CD4-positive, alpha-beta T cell treated with Interleukin-6 at 100 ng/mL for 8 hours (primary cell): ENCODE results near the gene NFASC.

Source experiments
- DNase-seq: peaks from one replicate; pipeline ENCODE4 v3.0.0-alpha.2; 2020; ENCODE audit warnings: mixed read lengths, low spot score

Gene NFASC

DNA sequence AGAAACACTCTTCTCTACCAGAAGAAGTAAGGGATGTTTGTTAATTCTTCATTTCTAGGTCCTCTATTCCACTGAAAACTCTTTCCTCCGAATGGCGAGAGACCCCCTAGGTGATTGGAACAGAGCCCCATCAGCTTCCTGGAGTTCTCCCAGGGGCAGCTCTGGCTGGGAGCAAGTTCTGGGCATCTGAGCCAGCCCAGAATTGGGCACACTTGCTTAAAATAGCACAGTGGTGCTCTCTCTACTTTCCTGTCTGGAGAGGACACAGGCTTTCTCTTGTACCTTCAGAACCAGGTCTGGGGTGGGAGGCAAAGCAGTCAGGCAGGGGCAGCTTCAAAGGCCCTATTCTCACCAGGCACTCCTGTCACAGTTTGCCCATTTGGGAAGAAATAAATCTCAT is 89.2 kb downstream of the NFASC start:
- no peak for DNase-seq

DNA sequence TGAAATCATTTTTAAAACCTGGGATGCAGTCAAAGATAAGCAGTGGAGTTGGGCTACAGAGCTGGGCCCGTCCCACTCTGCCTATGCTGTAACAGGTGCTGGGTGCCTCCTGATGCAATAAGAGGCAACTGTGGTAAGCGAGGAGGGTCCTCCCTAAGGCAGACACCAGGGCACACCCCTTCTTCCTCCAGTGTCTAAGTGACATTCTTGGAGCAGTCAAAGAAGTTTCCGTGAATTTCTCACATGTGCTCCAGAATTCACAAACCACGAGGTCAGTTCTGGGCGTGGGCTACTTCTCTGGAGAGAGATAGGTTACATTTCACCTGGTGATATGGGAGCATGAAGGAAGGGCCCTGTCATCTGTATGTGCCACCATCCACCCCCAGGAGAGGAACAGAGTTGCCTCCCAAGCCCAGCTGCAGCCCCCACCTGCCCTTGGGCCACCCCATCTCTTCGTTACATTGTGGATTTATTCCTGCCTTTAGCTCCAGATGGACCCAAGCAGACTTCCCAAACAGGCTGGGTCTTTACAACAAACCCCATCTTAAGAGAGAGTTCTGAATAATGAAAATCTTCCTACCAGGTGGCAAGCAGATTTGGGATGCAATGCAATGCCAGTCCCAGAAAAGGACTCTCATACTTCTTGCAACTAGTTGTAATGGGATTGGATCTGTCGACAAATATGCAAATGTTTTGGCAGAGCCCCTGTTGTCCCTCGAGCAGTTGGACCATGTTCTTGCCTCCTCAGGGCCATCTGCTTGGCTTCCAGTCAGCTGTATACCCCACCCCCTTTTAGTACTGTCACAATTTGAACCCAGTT is 89.9 kb downstream of the NFASC start:
- DNase-seq = no peak

DNA sequence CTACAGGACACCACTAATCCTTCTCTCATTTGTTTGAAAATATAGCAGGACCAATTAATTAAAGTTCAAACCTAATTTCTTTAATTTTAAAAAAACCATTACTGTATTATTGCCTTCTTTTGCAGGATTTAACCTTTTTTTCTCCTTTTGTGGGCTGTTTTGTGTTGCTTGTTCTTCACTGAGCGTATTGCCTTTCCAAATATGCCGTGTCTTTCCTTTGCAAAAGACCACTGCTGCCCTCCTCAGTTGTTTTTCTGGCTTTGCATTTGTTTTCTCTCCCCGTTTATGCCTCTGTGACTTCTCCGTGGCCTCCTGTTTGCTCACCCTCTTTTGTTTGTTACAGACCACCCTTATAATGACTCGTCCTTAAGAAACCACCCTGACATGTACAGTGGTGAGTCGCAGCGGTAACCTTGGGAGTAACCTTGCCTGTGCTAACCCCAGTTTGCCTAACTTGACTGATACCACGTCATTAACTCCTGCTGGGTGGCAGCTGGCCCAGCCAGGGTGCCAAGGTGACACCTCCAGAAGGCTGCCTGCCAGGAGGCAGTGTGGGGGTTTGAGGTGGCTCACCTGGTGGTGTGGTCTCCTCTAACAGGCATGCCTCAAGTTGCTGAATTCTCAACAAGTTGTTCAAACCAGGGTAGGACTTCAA is 91.2 kb downstream of the NFASC start:
- no peak for DNase-seq

GRCh38 chr1:204962742-204963632 is 92.3 kb downstream of the NFASC start:
- no peak for DNase-seq

DNA sequence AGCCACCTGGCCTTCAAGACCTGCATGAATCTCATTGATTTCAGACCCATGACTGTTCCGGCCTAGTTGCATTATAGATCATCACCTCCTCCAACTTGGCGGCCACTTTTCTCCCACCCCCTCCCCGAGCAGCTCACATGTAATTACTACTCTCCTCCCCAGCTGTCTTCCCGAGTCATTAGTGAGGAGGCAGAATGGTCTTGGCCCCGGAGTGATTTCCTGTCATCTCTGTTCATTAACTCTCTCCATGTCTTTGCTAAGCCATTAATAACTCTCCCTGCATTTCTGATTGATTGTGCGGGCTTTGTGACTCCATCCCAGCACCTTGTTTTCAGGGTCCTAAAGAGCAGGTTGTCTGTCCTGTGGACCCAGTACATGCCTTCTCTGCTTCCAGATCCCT is 96.8 kb downstream of the NFASC start:
- DNase-seq = no peak

DNA sequence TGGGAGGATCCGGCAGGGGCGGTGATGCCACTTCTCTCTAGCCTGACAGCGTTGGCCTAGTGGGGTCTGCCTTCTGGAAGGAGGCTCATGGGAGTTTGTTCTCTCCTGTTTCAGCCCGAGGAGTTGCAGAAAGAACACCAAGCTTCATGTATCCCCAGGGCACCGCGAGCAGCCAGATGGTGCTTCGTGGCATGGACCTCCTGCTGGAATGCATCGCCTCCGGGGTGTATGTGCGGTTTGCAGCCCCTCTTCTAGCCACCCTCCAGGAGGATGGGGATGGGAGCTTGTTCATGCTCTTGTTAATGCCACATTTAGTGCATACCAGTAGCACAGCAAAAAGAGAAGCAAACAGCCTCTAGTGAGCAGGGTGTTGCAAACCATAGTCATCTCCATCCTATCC is 97.5 kb downstream of the NFASC start:
- no peak for DNase-seq

DNA sequence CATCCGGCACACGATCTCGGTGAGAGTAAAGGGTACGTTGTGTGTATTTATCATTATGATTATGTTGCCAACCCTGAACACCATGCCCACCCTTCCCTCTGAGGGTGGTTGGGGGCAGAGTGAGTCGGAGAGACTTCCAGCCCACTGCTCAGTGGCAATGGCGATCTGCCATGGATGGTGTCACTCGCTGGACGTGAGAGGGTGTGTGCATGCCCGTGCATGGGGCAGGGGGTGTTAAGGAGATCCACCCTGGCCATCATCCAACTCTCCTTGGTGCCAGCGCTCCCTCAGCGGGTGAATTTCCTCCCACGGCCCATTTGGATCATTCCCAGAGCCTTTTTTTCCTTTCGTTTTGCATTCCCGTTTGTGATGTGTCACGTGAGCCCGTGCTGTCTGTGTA is 98.3 kb downstream of the NFASC start:
- no peak for DNase-seq

DNA sequence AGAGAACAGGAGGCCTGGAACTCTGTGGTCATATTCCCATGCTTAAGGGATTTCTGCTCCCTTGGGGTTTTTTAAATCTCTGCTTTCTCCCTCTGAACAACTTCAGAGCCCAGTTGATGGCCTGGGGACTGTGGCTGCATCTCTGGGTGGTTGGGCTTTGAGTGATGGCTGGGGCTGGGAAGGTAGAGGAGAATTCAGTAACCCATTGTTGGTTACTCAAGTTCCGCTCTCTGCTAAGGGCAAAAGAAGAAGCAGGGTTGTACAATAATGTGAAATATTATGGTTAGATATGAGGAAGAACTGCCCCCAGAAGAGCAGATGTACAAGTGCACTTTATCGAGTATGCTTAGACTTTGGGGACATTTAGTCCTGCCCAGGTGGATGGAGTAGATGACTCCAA is 100.3 kb downstream of the NFASC start:
- DNase-seq = no peak

DNA sequence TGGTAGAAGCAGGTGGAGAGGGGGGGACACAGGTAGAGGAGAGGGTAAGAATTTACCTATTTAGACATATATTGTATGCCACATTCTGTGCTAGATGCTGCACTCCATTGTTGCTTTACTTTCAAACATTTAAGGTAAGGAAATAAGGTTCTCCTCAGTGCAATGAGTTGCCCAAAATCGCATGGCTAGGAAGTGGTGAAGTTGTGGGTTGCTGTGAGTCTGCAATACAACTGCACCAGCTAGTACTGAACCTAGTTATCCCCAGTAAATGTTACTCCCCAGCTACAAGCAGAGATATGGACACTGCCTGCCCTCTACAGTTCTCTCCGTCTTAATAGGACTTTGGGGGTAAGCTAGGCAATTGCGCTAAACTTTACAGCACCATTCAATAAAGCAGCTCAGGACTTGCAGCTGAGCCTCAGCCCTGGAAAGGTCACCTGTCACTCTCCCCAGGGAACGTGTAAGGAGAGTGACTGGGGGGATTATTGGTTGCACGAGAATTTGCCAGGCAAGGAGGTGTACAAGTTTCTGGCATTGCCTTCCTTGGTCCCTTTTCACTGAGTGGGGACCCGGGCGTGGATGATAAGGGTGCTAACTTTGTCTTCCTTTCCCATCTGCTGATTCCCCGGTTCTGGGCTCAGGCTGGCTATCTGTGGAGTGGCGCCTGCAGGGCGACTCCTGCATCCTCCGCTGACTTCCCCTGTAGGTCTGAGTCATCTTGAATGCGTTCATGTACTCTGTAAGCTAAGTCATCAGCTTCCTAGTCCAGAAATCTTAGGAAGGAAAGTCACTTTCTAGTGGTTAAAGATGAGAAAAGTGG is 101.1 kb downstream of the NFASC start:
- no peak for DNase-seq

- no peak for DNase-seq
Measured at GRCh38 chr1:204972426-204972825, 101.8 kb downstream of the NFASC start.

DNA sequence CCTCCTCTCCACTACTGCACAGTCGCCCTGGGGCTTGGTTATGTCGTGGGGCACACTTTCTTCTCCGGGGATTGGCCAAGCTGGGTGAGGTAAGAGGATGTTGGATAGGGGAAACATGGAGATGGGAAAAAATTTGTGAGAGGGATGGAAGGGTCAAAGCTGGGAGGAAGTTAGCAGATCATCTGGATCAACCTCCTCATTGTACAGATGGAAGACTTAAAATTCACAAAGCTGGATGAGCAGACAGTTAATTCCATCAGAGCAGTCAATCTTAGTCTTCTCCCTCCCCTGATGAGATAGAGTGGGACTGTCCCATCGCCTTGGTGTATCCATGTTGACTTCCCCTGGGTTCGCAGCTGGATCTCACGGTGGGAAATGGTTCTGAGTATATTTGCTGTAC is 102.8 kb downstream of the NFASC start:
- DNase-seq = no peak

DNA sequence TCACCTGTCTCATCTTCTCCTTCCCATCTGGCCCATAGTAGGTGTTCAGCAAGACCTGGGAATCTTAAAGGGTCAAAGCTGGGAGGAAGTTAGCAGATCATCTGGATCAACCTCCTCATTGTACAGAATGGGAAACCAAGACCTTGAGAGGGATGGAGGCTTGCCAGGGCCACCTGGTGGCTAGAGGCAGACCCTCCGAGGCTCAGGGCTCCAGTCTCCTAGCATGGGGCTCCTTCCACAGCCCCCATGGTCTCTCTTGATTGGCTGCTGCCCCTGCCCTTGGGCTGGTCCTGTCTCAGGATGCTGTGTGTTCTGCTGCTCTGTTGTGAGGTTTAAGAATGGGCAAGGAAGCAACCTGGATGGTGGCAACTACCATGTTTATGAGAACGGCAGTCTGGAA is 103.7 kb downstream of the NFASC start:
- DNase-seq = no peak

GRCh38 chr1:204975021-204975420 is 104.4 kb downstream of the NFASC start:
- DNase-seq = no peak

- peak; percentile 25 for DNase-seq
Measured at GRCh38 chr1:204975568-204976235, 105.0 kb downstream of the NFASC start.

DNA sequence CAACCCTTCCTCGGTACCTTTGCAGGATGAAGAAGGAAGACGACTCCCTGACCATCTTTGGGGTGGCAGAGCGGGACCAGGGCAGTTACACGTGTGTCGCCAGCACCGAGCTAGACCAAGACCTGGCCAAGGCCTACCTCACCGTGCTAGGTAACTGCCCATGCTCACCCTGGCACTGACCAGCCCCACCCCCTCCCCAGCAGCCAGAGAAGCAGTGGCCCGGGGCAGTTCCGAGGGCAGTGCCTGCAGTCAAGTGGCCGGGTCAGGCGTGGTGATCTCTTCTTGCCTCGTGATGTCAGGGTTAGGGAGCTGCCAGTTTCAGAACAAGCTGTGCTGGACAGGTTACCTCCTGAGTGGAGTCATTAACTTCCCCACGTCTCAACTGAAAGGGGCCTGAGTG is 106.0 kb downstream of the NFASC start:
- DNase-seq = no peak

GRCh38 chr1:204977318-204977717 is 106.7 kb downstream of the NFASC start:
- DNase-seq = no peak

GRCh38 chr1:204978782-204979181 is 108.1 kb downstream of the NFASC start:
- DNase-seq = no peak

- no peak for DNase-seq
Measured at GRCh38 chr1:204979306-204979705, 108.6 kb downstream of the NFASC start.

- DNase-seq = no peak
Measured at GRCh38 chr1:204979891-204980649, 109.4 kb downstream of the NFASC start.

DNA sequence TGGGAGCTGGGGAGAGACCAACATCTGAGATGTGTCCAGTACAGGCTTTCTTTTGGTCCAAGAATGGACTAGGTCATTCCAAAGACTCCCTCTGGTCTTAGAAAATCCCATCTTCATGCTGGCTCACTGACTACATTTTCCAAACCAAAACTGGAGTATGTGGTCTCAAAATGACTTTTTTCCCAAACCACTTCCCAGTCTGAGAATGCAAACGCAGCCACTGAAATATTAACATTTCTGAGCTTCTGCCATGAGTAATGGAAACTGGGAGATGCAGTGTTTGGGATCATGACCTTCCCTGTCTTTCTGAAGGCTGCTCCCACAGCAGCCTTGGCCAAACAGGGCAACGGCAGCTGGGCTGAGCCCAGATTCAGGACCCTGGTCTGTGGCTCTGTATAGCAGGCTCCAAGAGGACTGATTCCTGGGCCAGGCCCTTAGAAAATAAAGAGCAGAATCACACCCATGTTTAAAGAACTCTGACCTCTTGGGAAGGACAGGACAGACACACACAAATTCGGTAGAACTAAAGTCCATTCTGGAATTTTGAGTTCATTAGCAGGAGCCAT is 110.3 kb downstream of the NFASC start:
- no peak for DNase-seq
